Activated CD8-positive, alpha-beta memory T cell treated with anti-CD3 and anti-CD28 coated beads, Interleukin-2, amount 10 ng/mL, durations not matched to agents 7 days and 5 days (primary cell): ENCODE measurements around the gene VPS37B. TPM values are rescaled to one million over a fixed set of nuclear protein-coding genes. Genes with fewer than 3 reads are reported as not detected.

Source experiments
- ATAC-seq: fragments of 150-1000 bp; cut with Tn5 transposase; one replicate; pipeline ENCODE4 v1.10.0; 2021; ENCODE audit warnings: moderate library complexity
- CTCF ChIA-PET: fragments of 350-600 bp; sonication (Branson Sonifier 250); formaldehyde crosslinking; loops from one replicate; lab custom pipeline; 2021; ENCODE audit warnings: antibody characterized with exemption; lab: Charles Lee
- DNase-seq: peaks from one replicate; pipeline ENCODE4 v3.0.0-alpha.2; 2020
- H3K27ac Mint-ChIP-seq: one replicate; pipeline ENCODE4 v1.8.0; 2021; ENCODE audit warnings: mild to moderate bottlenecking, mixed read lengths
- H3K27me3 Mint-ChIP-seq: one replicate; pipeline ENCODE4 v1.8.0; 2021; ENCODE audit warnings: mixed read lengths
- H3K36me3 Mint-ChIP-seq: one replicate; pipeline ENCODE4 v1.8.0; 2021; ENCODE audit warnings: mild to moderate bottlenecking, mixed read lengths
- H3K4me1 Mint-ChIP-seq: one replicate; pipeline ENCODE4 v1.8.0; 2021; ENCODE audit warnings: mixed read lengths
- H3K4me3 Mint-ChIP-seq: one replicate; pipeline ENCODE4 v1.8.0; 2021; ENCODE audit warnings: mild to moderate bottlenecking, moderate library complexity, mixed read lengths
- H3K9me3 Mint-ChIP-seq: one replicate; pipeline ENCODE4 v1.8.0; 2022; ENCODE audit warnings: low read depth, mixed read lengths
- total RNA-seq, 2 experiments: library from RNA; stranded (reverse); gene quantifications; one replicate each; pipeline ENCODE4 v1.2.3, GENCODE V29; 2021

Gene VPS37B
- total RNA-seq, 2 experiments from 2014 or later = 25.7 to 29.7 TPM

DNA sequence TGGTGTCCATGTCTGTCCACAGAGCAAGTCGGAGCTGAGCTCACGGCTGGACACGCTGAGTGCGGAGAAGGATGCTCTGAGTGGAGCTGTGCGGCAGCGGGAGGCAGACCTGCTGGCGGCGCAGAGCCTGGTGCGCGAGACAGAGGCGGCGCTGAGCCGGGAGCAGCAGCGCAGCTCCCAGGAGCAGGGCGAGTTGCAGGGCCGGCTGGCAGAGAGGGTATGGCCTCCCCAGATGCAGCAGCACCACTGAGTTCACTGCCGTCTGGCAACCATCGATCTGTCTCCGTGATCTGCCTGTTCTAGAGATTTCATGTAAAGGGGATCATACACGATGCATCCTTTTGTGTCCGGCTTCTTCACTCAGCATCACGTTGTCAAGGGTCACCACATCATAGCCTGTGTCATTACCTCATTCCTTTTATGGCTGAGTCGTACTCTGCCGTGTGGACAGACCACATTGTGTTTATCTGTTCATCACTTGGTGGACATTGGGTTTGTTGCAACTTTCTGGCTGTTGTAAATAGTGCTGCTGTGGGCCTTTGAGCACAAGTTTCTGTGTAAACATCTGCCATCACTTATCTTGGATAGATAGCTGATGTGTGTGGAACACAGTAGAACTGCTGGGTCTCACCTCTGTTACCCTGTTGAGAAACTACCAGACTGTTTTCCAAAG is 38.8 kb downstream of the VPS37B start:
- CTCF ChIA-PET = interaction anchor here (8.2 kb wide), 1 partner anchor 98 kb away, joined by 111 read pairs; no protein-coding TSS in a partner anchor
- Mint-ChIP-seq H3K9me3 (no peaks in the 10 kb centered on the region), H3K27me3 (no peaks in the 10 kb centered on the region), H3K36me3 (peaks cover 1% of the 10 kb centered on the region), H3K4me3 (no peak overlapping the region), H3K4me1 (no peaks in the 10 kb centered on the region), H3K27ac (no peak overlapping the region)
- ATAC-seq = no peak
- DNase-seq = no peak

DNA sequence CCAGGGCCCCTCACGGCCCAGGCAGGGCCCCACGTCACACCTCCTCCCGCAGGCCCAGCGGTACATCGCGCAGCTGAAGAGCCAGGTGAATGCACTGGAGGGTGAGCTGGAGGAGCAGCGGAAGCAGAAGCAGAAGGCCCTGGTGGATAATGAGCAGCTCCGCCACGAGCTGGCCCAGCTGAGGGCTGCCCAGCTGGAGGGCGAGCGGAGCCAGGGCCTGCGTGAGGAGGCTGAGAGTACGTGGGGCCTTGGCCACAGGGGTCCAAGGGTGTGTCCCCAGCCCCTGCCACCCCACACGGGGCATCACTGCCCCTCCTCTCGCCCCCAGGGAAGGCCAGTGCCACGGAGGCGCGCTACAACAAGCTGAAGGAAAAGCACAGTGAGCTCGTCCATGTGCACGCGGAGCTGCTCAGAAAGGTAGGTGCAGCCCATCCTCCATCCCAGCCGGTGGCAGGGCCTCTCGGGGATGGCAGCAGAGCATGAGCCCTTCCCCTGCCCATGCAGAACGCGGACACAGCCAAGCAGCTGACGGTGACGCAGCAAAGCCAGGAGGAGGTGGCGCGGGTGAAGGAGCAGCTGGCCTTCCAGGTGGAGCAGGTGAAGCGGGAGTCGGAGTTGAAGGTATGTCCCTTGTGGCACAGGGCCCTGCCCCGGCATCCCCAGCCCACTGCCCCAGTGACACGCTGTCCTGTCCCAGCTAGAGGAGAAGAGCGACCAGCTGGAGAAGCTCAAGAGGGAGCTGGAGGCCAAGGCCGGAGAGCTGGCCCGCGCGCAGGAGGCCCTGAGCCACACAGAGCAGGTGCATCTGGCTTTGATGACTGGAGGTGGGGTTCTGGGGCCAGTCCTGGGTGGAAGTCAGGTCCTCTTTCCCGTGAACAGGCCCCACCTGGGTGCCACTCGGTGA is 39.7 kb downstream of the VPS37B start:
- peaks cover 1% of the 10 kb centered on the region for H3K36me3 Mint-ChIP-seq
- CTCF ChIA-PET = interaction anchor here (0.8 to 8.2 kb wide), 2 partner anchors 62 to 98 kb away, joined by 4 to 111 read pairs; no protein-coding TSS in a partner anchor
- no peaks in the 10 kb centered on the region for H3K4me1 Mint-ChIP-seq
- ATAC-seq (no peak), DNase-seq (no peak)
- H3K27ac Mint-ChIP-seq = no peak overlapping the region
- H3K9me3 Mint-ChIP-seq = no peaks in the 10 kb centered on the region
- no peak overlapping the region for H3K4me3 Mint-ChIP-seq
- no peaks in the 10 kb centered on the region for H3K27me3 Mint-ChIP-seq

DNA sequence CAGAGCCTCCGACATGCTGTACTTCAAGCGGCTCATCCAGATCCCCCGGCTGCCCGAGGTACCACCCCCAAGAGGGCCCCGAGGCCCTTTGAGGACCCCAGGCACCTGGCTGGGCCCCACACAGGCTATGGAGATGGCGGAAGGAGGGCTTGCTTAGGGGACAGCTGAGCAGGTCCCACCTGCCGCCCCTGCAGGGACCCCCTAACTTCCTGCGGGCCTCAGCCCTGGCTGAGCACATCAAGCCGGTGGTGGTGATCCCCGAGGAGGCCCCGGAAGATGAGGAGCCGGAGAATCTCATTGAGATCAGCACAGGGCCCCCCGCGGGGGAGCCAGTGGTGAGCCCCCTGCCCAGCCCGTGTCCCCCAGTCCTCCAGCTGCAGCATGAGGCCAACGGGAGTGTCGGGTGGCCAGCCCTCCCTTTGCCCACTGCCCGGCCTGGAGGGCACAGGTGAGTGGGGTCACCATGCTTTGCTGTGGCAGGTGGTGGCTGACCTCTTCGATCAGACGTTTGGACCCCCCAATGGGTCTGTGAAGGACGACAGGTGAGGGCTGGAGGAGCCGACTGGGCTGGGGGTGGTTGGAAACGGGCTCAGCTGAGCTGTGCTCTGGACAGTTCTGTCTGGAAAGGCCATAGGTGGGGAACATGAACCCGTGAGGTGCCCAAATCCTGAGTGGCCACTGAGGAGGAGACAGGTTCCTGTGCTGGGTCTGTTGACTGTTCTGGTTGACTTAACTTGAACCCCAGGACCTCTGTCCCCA is 40.7 kb downstream of the VPS37B start:
- no peak overlapping the region for H3K4me3 Mint-ChIP-seq
- CTCF ChIA-PET = interaction anchor here (0.8 to 8.2 kb wide), 4 partner anchors 61 to 115 kb away, joined by 3 to 111 read pairs (median 4); no protein-coding TSS in a partner anchor
- H3K4me1 Mint-ChIP-seq = no peaks in the 10 kb centered on the region
- ATAC-seq (no peak), DNase-seq (no peak)
- H3K9me3 Mint-ChIP-seq = no peaks in the 10 kb centered on the region
- H3K36me3 Mint-ChIP-seq = peaks cover 1% of the 10 kb centered on the region
- no peak overlapping the region for H3K27ac Mint-ChIP-seq
- no peaks in the 10 kb centered on the region for H3K27me3 Mint-ChIP-seq

- Mint-ChIP-seq H3K27ac (no peak overlapping the region), H3K4me3 (no peak overlapping the region), H3K27me3 (no peaks in the 10 kb centered on the region), H3K36me3 (peaks cover 1% of the 10 kb centered on the region), H3K9me3 (no peaks in the 10 kb centered on the region), H3K4me1 (no peaks in the 10 kb centered on the region)
- CTCF ChIA-PET = interaction anchor here (1.1 to 1.2 kb wide), 3 partner anchors 60 to 115 kb away, joined by 3 to 4 read pairs (median 3); no protein-coding TSS in a partner anchor
- DNase-seq (no peak), ATAC-seq (no peak)
Measured at GRCh38 chr12:122854554-122854953, 41.4 kb downstream of the VPS37B start.

DNA sequence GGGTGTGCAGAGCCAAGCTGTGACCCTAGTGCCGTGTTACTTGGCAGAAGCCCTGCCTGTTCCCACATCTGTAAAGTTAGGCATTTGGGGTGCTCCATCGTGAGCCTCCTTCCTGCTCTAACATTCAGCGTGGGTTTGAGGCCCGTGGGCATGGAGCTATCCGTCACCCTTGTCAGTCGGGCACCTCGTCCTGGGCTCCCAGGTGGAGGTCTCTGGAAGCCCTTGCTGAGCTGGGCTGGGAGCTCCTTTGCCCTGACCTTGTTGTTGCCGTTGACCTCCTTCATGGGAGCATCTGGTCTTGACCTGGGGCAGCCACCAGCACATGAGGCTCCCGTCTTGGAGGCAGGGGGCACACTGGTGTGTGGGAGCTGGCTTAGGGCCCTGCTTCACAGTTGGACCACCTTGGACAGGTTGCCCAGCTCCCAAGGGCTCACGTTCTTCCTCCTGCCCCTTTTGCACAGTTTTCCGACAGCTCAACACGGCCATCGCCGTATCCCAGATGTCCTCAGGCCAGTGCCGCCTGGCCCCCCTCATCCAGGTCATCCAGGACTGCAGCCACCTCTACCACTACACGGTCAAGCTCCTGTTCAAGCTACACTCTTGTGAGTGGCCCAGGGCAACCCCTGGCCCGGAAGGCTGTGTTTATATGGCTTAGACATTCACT is 42.2 kb downstream of the VPS37B start:
- H3K36me3 Mint-ChIP-seq = peaks cover 1% of the 10 kb centered on the region

GRCh38 chr12:122852336-122853275 is 43.3 kb downstream of the VPS37B start:
- Mint-ChIP-seq H3K4me3 (no peak overlapping the region), H3K4me1 (no peaks in the 10 kb centered on the region), H3K27ac (no peak overlapping the region), H3K27me3 (no peaks in the 10 kb centered on the region), H3K36me3 (peaks cover 1% of the 10 kb centered on the region), H3K9me3 (no peaks in the 10 kb centered on the region)
- CTCF ChIA-PET = no interaction called here
- ATAC-seq (no peak), DNase-seq (no peak)

More for the DNA sequence above, 42.2 kb downstream of the VPS37B start:
- Mint-ChIP-seq H3K27ac (no peak overlapping the region), H3K4me3 (no peak overlapping the region), H3K27me3 (no peaks in the 10 kb centered on the region), H3K4me1 (no peaks in the 10 kb centered on the region), H3K9me3 (no peaks in the 10 kb centered on the region)
- DNase-seq (no peak), ATAC-seq (no peak)
- CTCF ChIA-PET = interaction anchor here (0.8 to 1.1 kb wide), 4 partner anchors 17 to 101 kb away, joined by 3 to 4 read pairs (median 4); no protein-coding TSS in a partner anchor

DNA sequence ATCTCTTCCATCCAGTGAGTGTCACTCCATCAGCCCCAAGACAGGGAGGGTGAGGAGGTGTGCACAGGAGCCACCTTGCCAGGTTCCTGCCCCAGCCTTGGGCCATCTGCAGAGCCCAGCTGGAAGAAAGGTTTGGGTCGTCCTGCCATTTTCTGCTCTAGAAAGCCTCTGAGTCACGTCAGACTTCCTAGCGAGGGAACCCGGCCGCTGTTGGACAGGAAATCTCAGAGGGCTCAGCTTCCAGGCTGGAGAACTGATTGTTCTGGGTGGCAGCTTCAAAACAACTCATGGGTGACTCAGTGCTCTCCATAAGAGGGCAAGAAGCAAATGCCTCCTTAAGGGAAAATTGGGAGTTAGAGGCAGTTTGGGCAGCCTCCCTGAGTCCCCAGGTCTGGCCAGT is 44.1 kb downstream of the VPS37B start:
- H3K9me3 Mint-ChIP-seq = no peaks in the 10 kb centered on the region
- no peak overlapping the region for H3K4me3 Mint-ChIP-seq
- H3K4me1 Mint-ChIP-seq = no peaks in the 10 kb centered on the region
- H3K36me3 Mint-ChIP-seq = no peaks in the 10 kb centered on the region
- ATAC-seq (no peak), DNase-seq (no peak)
- H3K27me3 Mint-ChIP-seq = no peaks in the 10 kb centered on the region
- CTCF ChIA-PET = no interaction called here
- H3K27ac Mint-ChIP-seq = no peak overlapping the region

DNA sequence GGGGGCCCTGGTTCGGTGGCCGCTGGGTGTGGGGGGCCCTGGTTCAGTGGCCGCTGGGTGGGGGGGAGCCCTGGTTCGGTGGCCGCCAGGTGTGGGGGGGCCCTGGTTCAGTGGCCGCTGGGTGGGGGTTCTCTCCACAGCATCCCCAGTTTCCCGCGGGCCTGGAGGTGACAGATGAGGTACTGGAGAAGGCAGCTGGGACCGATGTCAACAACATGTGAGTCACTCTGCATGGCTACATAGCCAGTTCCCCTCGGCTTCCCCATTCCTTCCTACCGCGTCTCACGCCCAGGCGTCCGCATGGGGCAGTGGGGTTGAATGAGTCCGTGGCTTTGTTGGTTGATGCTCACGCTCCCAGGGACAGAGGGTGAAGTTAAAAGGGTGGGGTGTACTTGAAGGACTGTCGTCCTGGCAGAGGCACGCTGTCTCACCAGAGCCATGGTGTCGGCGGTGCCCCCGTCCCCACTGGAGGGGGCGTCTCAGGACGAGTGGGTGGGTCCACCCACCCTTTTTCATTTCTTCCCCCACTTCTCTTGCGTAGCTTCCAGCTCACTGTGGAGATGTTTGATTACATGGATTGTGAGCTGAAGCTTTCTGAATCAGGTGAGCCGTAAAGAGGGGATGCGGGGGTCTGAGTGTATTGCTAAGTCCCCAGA is 45.1 kb downstream of the VPS37B start:
- CTCF ChIA-PET = no interaction called here

GRCh38 chr12:122850048-122850445 is 45.9 kb downstream of the VPS37B start:
- Mint-ChIP-seq H3K4me3 (no peak overlapping the region), H3K27ac (no peak overlapping the region), H3K27me3 (no peaks in the 10 kb centered on the region), H3K36me3 (no peaks in the 10 kb centered on the region), H3K4me1 (no peaks in the 10 kb centered on the region), H3K9me3 (no peaks in the 10 kb centered on the region)
- DNase-seq (no peak), ATAC-seq (no peak)
- CTCF ChIA-PET = no interaction called here

More for the DNA sequence above, 45.1 kb downstream of the VPS37B start:
- Mint-ChIP-seq H3K27ac (no peak overlapping the region), H3K4me3 (no peak overlapping the region), H3K27me3 (no peaks in the 10 kb centered on the region), H3K36me3 (no peaks in the 10 kb centered on the region), H3K9me3 (no peaks in the 10 kb centered on the region), H3K4me1 (no peaks in the 10 kb centered on the region)
- no peak for DNase-seq
- ATAC-seq = no peak

- DNase-seq = no peak
- no peak overlapping the region for H3K4me3 Mint-ChIP-seq
- no peak for ATAC-seq
- H3K36me3 Mint-ChIP-seq = no peaks in the 10 kb centered on the region
- H3K27me3 Mint-ChIP-seq = no peaks in the 10 kb centered on the region
- no peak overlapping the region for H3K27ac Mint-ChIP-seq
- no peaks in the 10 kb centered on the region for H3K9me3 Mint-ChIP-seq
- H3K4me1 Mint-ChIP-seq = no peaks in the 10 kb centered on the region
- CTCF ChIA-PET = no interaction called here
Measured at GRCh38 chr12:122849352-122850047, 46.4 kb downstream of the VPS37B start.
